A549 (cell line): ENCODE measurements around the gene OPCML. TPM values are rescaled to one million over a fixed set of nuclear protein-coding genes. Genes with fewer than 3 reads are reported as not detected.

Experiments
- ATAC-seq, 2 experiments: fragments of 200-7000 bp in 1 of 2; fragments of >200 bp in 1 of 2; cut with Nextera tagmentation in 1 of 2; cut with Tn5 transposase in 1 of 2; 3 replicates each; pipeline versions ENCODE4 v1.8.0 to v1.9.1; 2018 to 2020; ENCODE audit warnings: mild to moderate bottlenecking in 1 of 2, moderate library complexity in 1 of 2
- CTCF ChIA-PET: fragments of 300-600 bp; sonication (Branson Sonifier 250); formaldehyde crosslinking; extraction: SDS; loops from one replicate; lab custom pipeline; 2021; ENCODE audit warnings: antibody characterized with exemption, inconsistent platforms; lab: Yijun Ruan, JAX
- POLR2A ChIA-PET: fragments of 350-600 bp; formaldehyde crosslinking; extraction: SDS; loops from one replicate; lab custom pipeline; 2021; ENCODE audit warnings: antibody characterized with exemption, inconsistent platforms; lab: Yijun Ruan, JAX
- DNase-seq, 2 experiments: peaks; one replicate each; pipeline versions ENCODE4 v3.0.0 to v3.0.0-alpha.2; 2011 to 2016; ENCODE audit warnings: low read depth in 1 of 2, low spot score in 1 of 2
- FAIRE-seq: peaks from 2 replicates; lab custom pipeline; 2011; peaks lifted over from hg19 to GRCh38; lab: Jason Lieb, UNC
- H3K27ac ChIP-seq, 2 experiments: fragments of >200 bp; sonication (Bioruptor Twin); formaldehyde crosslinking; 3 replicates each; pipeline ENCODE4 v1.5.1; 2016 to 2017
- H3K4me1 ChIP-seq: fragments of >200 bp; sonication (Bioruptor Twin); formaldehyde crosslinking; 3 replicates; pipeline ENCODE4 v1.6.1; 2016
- H3K4me2 ChIP-seq: fragments of >200 bp; sonication (Bioruptor Twin); formaldehyde crosslinking; 3 replicates; pipeline ENCODE4 v1.6.1; 2016
- H3K4me3 ChIP-seq: fragments of >200 bp; sonication (Bioruptor Twin); formaldehyde crosslinking; 3 replicates; pipeline ENCODE4 v1.5.1; 2016
- H3K9me3 ChIP-seq: fragments of >200 bp; sonication (Bioruptor Twin); formaldehyde crosslinking; 3 replicates; pipeline ENCODE4 v1.6.1; 2016
- ATOH8 ChIP-seq: fragments of 250-450 bp; sonication (Bioruptor Pico); IDR thresholded peaks from 2 replicates; pipeline ENCODE4 v1.5.0; 2020; ENCODE audit warnings: low read depth, mild to moderate bottlenecking, moderate library complexity
- CEBPB ChIP-seq, 2 experiments: fragments of >200 bp in 1 of 2; sonication (Bioruptor Twin) in 1 of 2; formaldehyde crosslinking in 1 of 2; IDR thresholded peaks; 2 replicates each; pipeline ENCODE4 v1.6.1; 2012 to 2016
- CHD2 ChIP-seq: fragments of 150-350 bp; IDR thresholded peaks from 2 replicates; pipeline ENCODE4 v1.6.1; 2014; ENCODE audit warnings: low read length; ENCODE audit not compliant: partially characterized antibody
- CTCF ChIP-seq: fragments of >200 bp; sonication (Bioruptor Twin); formaldehyde crosslinking; IDR thresholded peaks from 3 replicates; pipeline ENCODE4 v1.5.1; 2016
- EHF ChIP-seq: fragments of 250-450 bp; sonication (Bioruptor Pico); IDR thresholded peaks from 2 replicates; pipeline ENCODE4 v1.5.0; 2020; ENCODE audit warnings: mild to moderate bottlenecking
- ELK1 ChIP-seq: fragments of 150-350 bp; IDR thresholded peaks from 2 replicates; pipeline ENCODE4 v1.6.1; 2014; ENCODE audit warnings: low read depth, mild to moderate bottlenecking, low read length
- EP300 ChIP-seq, 2 experiments: fragments of >200 bp; sonication (Bioruptor Twin); formaldehyde crosslinking; IDR thresholded peaks; 2 replicates in 1 of 2; 3 replicates in 1 of 2; pipeline ENCODE4 v1.6.1; 2016 to 2017
- ESRRA ChIP-seq: fragments of 150-350 bp; IDR thresholded peaks from 2 replicates; pipeline ENCODE4 v1.6.1; 2014; ENCODE audit warnings: mild to moderate bottlenecking, low read length, borderline replicate concordance
- FOSB ChIP-seq: fragments of 250-450 bp; sonication (Bioruptor Pico); IDR thresholded peaks from 2 replicates; pipeline ENCODE4 v1.5.0; 2020; ENCODE audit warnings: mild to moderate bottlenecking, moderate library complexity
- FOXS1 ChIP-seq: fragments of 250-450 bp; sonication (Bioruptor Pico); IDR thresholded peaks from 2 replicates; pipeline ENCODE4 v1.5.0; 2020; ENCODE audit warnings: mild to moderate bottlenecking, moderate library complexity
- HES2 ChIP-seq: fragments of >200 bp; sonication (Bioruptor Twin); formaldehyde crosslinking; IDR thresholded peaks from 2 replicates; pipeline ENCODE4 v1.6.1; 2016
- HOXA7 ChIP-seq: fragments of 250-450 bp; sonication (Bioruptor Pico); IDR thresholded peaks from 2 replicates; pipeline ENCODE4 v1.5.0; 2020; ENCODE audit warnings: mild to moderate bottlenecking, moderate library complexity
- JUN ChIP-seq, 2 experiments: fragments of >200 bp; sonication (Bioruptor Twin); formaldehyde crosslinking; IDR thresholded peaks; 2 replicates in 1 of 2; 3 replicates in 1 of 2; pipeline ENCODE4 v1.6.1; 2016 to 2017
- JUNB ChIP-seq: fragments of >200 bp; sonication (Bioruptor Twin); formaldehyde crosslinking; IDR thresholded peaks from 2 replicates; pipeline ENCODE4 v1.6.1; 2016
- NR3C1 ChIP-seq: fragments of >200 bp; sonication (Bioruptor Twin); formaldehyde crosslinking; IDR thresholded peaks from 3 replicates; pipeline ENCODE4 v1.6.1; 2017
- RCOR1 ChIP-seq: fragments of 150-350 bp; IDR thresholded peaks from 2 replicates; pipeline ENCODE4 v1.6.1; 2014; ENCODE audit warnings: antibody characterized with exemption, low read length, low read depth
- RFX5 ChIP-seq: fragments of 450-650 bp; IDR thresholded peaks from 2 replicates; pipeline ENCODE4 v1.7.1; 2014; ENCODE audit warnings: antibody characterized with exemption, mild to moderate bottlenecking, moderate library complexity
- SMC3 ChIP-seq: fragments of >200 bp; sonication (Bioruptor Twin); formaldehyde crosslinking; IDR thresholded peaks from 3 replicates; pipeline ENCODE4 v1.6.1; 2018; ENCODE audit warnings: inconsistent platforms
- ZC3H11A ChIP-seq: fragments of 450-650 bp; IDR thresholded peaks from 2 replicates; pipeline ENCODE4 v1.6.1; 2014; ENCODE audit warnings: antibody characterized with exemption, mild to moderate bottlenecking
- WGBS: methylation state at CpG from one replicate; pipeline ENCODE4 v1.1.6; 2017; ENCODE audit errors: missing lambda C conversion rate; 5-methylcytosine and 5-hydroxymethylcytosine counted together
- polyA plus RNA-seq, 4 experiments: library from polyadenylated mRNA; depleted of rRNA in 3 of 4; stranded (reverse); fragments of >200 nt; fragmentation: RNase III in 1 of 4; extraction: RNeasy Plus Mini Kit Qiagen cat#74134 plus additional on column Dnase treatment in 1 of 4; gene quantifications; 2 replicates in 3 of 4; 3 replicates in 1 of 4; pipeline ENCODE4 v1.2.3, GENCODE V29; 2011 to 2017
- TF ChIP-seq, protein P1 (sequence below): IDR thresholded peaks from 2 replicates; pipeline ENCODE4 v1.6.1; 2012
- TF ChIP-seq, protein P2 (sequence below): fragments of 200-600 bp; sonication (generic); IDR thresholded peaks from 2 replicates; pipeline ENCODE4 v1.6.1; 2016; ENCODE audit warnings: antibody characterized with exemption, mild to moderate bottlenecking, moderate library complexity

OPCML gene
- polyA plus RNA-seq, 2 of the 4 experiments (the other 2 are of a cell fraction): not detected

- TF ChIP-seq ATOH8 (CRISPR knock-in tag) (no peak), HES2 (no peak), RFX5 (no peak), FOSB (no peak), CHD2 (no peak)
These were observed 611.7 kb downstream of the OPCML start (continued) for GRCh38 chr11:132920451-132921096.

GRCh38 chr11:132914600-132914999 is 617.7 kb downstream of the OPCML start:
- no peak for ATAC-seq
- ChIA-PET CTCF (no interaction called here), POLR2A (no interaction called here)
- Histone ChIP-seq H3K4me1 (no peaks in the 10 kb centered on the region), H3K4me2 (no peak overlapping the region), H3K27ac (no peak overlapping the region), H3K9me3 (no peaks in the 10 kb centered on the region), H3K4me3 (no peak overlapping the region)
- 20% methylated on average over 5 of the region's 5 CpGs for WGBS
- TF ChIP-seq HOXA7 (CRISPR knock-in tag): no peak
- no peak for TF ChIP-seq EP300 (IDR thresholded peaks at IDR 0.05)
- TF ChIP-seq CTCF: no peak
- no peak for TF ChIP-seq ESRRA
- TF ChIP-seq SMC3: no peak
- TF ChIP-seq, protein P1, sequence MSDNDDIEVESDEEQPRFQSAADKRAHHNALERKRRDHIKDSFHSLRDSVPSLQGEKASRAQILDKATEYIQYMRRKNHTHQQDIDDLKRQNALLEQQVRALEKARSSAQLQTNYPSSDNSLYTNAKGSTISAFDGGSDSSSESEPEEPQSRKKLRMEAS: no peak
- TF ChIP-seq HES2: no peak
- TF ChIP-seq ZC3H11A: no peak
- TF ChIP-seq ATOH8 (CRISPR knock-in tag): no peak
- TF ChIP-seq EHF: no peak
- no peak for TF ChIP-seq JUNB
- TF ChIP-seq JUN (IDR thresholded peaks at IDR 0.05): no peak
- TF ChIP-seq RCOR1: no peak
- no peak for TF ChIP-seq CEBPB (IDR thresholded peaks at IDR 0.05)
- no peak for TF ChIP-seq ELK1
- TF ChIP-seq, protein P2, sequence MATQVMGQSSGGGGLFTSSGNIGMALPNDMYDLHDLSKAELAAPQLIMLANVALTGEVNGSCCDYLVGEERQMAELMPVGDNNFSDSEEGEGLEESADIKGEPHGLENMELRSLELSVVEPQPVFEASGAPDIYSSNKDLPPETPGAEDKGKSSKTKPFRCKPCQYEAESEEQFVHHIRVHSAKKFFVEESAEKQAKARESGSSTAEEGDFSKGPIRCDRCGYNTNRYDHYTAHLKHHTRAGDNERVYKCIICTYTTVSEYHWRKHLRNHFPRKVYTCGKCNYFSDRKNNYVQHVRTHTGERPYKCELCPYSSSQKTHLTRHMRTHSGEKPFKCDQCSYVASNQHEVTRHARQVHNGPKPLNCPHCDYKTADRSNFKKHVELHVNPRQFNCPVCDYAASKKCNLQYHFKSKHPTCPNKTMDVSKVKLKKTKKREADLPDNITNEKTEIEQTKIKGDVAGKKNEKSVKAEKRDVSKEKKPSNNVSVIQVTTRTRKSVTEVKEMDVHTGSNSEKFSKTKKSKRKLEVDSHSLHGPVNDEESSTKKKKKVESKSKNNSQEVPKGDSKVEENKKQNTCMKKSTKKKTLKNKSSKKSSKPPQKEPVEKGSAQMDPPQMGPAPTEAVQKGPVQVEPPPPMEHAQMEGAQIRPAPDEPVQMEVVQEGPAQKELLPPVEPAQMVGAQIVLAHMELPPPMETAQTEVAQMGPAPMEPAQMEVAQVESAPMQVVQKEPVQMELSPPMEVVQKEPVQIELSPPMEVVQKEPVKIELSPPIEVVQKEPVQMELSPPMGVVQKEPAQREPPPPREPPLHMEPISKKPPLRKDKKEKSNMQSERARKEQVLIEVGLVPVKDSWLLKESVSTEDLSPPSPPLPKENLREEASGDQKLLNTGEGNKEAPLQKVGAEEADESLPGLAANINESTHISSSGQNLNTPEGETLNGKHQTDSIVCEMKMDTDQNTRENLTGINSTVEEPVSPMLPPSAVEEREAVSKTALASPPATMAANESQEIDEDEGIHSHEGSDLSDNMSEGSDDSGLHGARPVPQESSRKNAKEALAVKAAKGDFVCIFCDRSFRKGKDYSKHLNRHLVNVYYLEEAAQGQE: no peak
- no peak for TF ChIP-seq FOXS1 (CRISPR knock-in tag)
- TF ChIP-seq CHD2: no peak
- no peak for TF ChIP-seq NR3C1
- DNase-seq: no peak
- FAIRE-seq: no peak
